HUES48 (cell line): ENCODE data around the gene ERI3.

ENCODE experiments used
- H3K27ac ChIP-seq: one replicate; pipeline ENCODE4 v1.7.0; 2013; ENCODE audit warnings: low read depth, low read length, inconsistent platforms
- H3K27me3 ChIP-seq: 2 replicates; pipeline ENCODE4 v1.6.1; 2013; ENCODE audit warnings: mild to moderate bottlenecking, low read length; ENCODE audit not compliant: control insufficient read depth, insufficient read depth
- H3K36me3 ChIP-seq: 2 replicates; pipeline ENCODE4 v1.6.1; 2013; ENCODE audit warnings: low read length; ENCODE audit not compliant: control insufficient read depth, insufficient read depth
- H3K4me1 ChIP-seq: 2 replicates; pipeline ENCODE4 v1.6.1; 2013; ENCODE audit warnings: mild to moderate bottlenecking, low read length; ENCODE audit not compliant: control insufficient read depth, insufficient read depth
- H3K4me3 ChIP-seq: 2 replicates; pipeline ENCODE4 v1.5.1; 2013; ENCODE audit warnings: mild to moderate bottlenecking, low read depth, low read length
- H3K9ac ChIP-seq: 2 replicates; pipeline ENCODE4 v1.6.1; 2013; ENCODE audit warnings: mild to moderate bottlenecking, low read depth, low read length, moderate library complexity
- H3K9me3 ChIP-seq: 2 replicates; pipeline ENCODE4 v1.6.1; 2013; ENCODE audit warnings: low read length; ENCODE audit not compliant: control insufficient read depth, insufficient read depth

Gene ERI3

GRCh38 chr1:44354840-44355581 lies at the start of gene ERI3:
ERI3 (minus strand) TSS chr1:44355257; CDS start chr1:44355026, 231 bp downstream.
- Histone ChIP-seq H3K4me1 (peaks cover 19% of the 10 kb centered on the region), H3K4me3 (peak within 1 kb of the TSS; percentile 84), H3K27ac (peak within 1 kb of the TSS; percentile 89), H3K9me3 (no peaks in the 10 kb centered on the region), H3K27me3 (no peaks in the 10 kb centered on the region), H3K36me3 (no peaks in the 10 kb centered on the region; the same call in 1 of the 2 replicates), H3K9ac (peak within 1 kb of the TSS; percentile 85; the same call in 1 of the 2 replicates)

GRCh38 chr1:44401256-44402228 lies 46.5 kb upstream of the ERI3 start:
- Histone ChIP-seq H3K9me3 (no peaks in the 10 kb centered on the region), H3K9ac (no peak overlapping the region), H3K4me3 (no peak overlapping the region), H3K36me3 (no peaks in the 10 kb centered on the region), H3K27ac (no peak overlapping the region), H3K4me1 (peaks cover 4% of the 10 kb centered on the region; the same call in 1 of the 2 replicates), H3K27me3 (peaks cover 31% of the 10 kb centered on the region)

- peaks cover 6% of the 10 kb centered on the region for H3K27me3 ChIP-seq
- H3K9ac ChIP-seq: no peak overlapping the region
- no peaks in the 10 kb centered on the region for H3K4me1 ChIP-seq
- no peaks in the 10 kb centered on the region for H3K9me3 ChIP-seq
- H3K4me3 ChIP-seq: no peak overlapping the region
- no peaks in the 10 kb centered on the region for H3K36me3 ChIP-seq
- H3K27ac ChIP-seq: no peak overlapping the region
These were observed 35.2 kb upstream of the ERI3 start for GRCh38 chr1:44390277-44390676.

GRCh38 chr1:44389437-44389836 lies 34.4 kb upstream of the ERI3 start:
- H3K4me3 ChIP-seq: no peak overlapping the region
- H3K27me3 ChIP-seq: peaks cover 6% of the 10 kb centered on the region
- H3K9ac ChIP-seq: no peak overlapping the region
- no peaks in the 10 kb centered on the region for H3K36me3 ChIP-seq
- H3K4me1 ChIP-seq: no peaks in the 10 kb centered on the region
- H3K9me3 ChIP-seq: no peaks in the 10 kb centered on the region
- no peak overlapping the region for H3K27ac ChIP-seq

GRCh38 chr1:44388551-44388950 lies 33.5 kb upstream of the ERI3 start:
- H3K36me3 ChIP-seq: no peaks in the 10 kb centered on the region
- peaks cover 6% of the 10 kb centered on the region for H3K27me3 ChIP-seq
- H3K9me3 ChIP-seq: no peaks in the 10 kb centered on the region
- H3K4me3 ChIP-seq: no peak overlapping the region
- no peak overlapping the region for H3K27ac ChIP-seq
- no peak overlapping the region for H3K9ac ChIP-seq
- H3K4me1 ChIP-seq: no peaks in the 10 kb centered on the region

GRCh38 chr1:44380666-44381177 lies 25.7 kb upstream of the ERI3 start:
- Histone ChIP-seq H3K27me3 (no peaks in the 10 kb centered on the region), H3K9me3 (no peaks in the 10 kb centered on the region), H3K4me3 (no peak overlapping the region), H3K36me3 (no peaks in the 10 kb centered on the region), H3K4me1 (no peaks in the 10 kb centered on the region; the same call in 1 of the 2 replicates), H3K9ac (no peak overlapping the region), H3K27ac (no peak overlapping the region)

- Histone ChIP-seq H3K9ac (no peak overlapping the region), H3K27ac (no peak overlapping the region), H3K27me3 (no peaks in the 10 kb centered on the region), H3K4me1 (no peaks in the 10 kb centered on the region; the same call in 1 of the 2 replicates), H3K9me3 (no peaks in the 10 kb centered on the region), H3K4me3 (no peak overlapping the region), H3K36me3 (no peaks in the 10 kb centered on the region)
These were observed 23.1 kb upstream of the ERI3 start for GRCh38 chr1:44377925-44378784.

GRCh38 chr1:44375547-44375946 lies 20.5 kb upstream of the ERI3 start:
- Histone ChIP-seq H3K4me3 (no peak overlapping the region), H3K27ac (no peak overlapping the region), H3K9ac (no peak overlapping the region), H3K4me1 (no peaks in the 10 kb centered on the region; the same call in 1 of the 2 replicates), H3K36me3 (no peaks in the 10 kb centered on the region), H3K9me3 (no peaks in the 10 kb centered on the region), H3K27me3 (no peaks in the 10 kb centered on the region)

- Histone ChIP-seq H3K27ac (no peak overlapping the region), H3K36me3 (no peaks in the 10 kb centered on the region), H3K9me3 (no peaks in the 10 kb centered on the region), H3K4me3 (no peak overlapping the region), H3K4me1 (0 out of 2 replicates have a peak, but pooled peaks cover 7% of the 10 kb centered on the region), H3K27me3 (no peaks in the 10 kb centered on the region; the same call in 1 of the 2 replicates), H3K9ac (no peak overlapping the region)
These were observed 16.1 kb upstream of the ERI3 start for GRCh38 chr1:44371206-44371605.

GRCh38 chr1:44368471-44369151 lies 13.6 kb upstream of the ERI3 start:
- no peak overlapping the region for H3K27ac ChIP-seq
- H3K27me3 ChIP-seq: no peaks in the 10 kb centered on the region; the same call in 1 of the 2 replicates
- no peaks in the 10 kb centered on the region for H3K9me3 ChIP-seq
- 0 out of 2 replicates have a peak, but pooled peaks cover 7% of the 10 kb centered on the region for H3K4me1 ChIP-seq
- H3K9ac ChIP-seq: no peak overlapping the region
- no peak overlapping the region for H3K4me3 ChIP-seq
- H3K36me3 ChIP-seq: no peaks in the 10 kb centered on the region
